ENCODE measurements around the gene SLC23A2.
A peak's percentile ranks its signal among the peaks of the same experiment; 100 is the strongest.
"Not testable (repeated sequence)": the region's sequence is repeated elsewhere in the genome, so short reads cannot be mapped to it uniquely, and the experiment has no call there.

SLC23A2 gene

GRCh38 chr20:4898282-4899244 is 102.7 kb downstream of the SLC23A2 start:
- no peak for DNase-seq

GRCh38 chr20:4897600-4897999 is 103.7 kb downstream of the SLC23A2 start:
- DNase-seq, result no peak

GRCh38 chr20:4896971-4897497 is 104.3 kb downstream of the SLC23A2 start:
- DNase-seq, result no peak

- DNase-seq, result no peak
Observed at GRCh38 chr20:4896119-4896702, 105.1 kb downstream of the SLC23A2 start.

- DNase-seq, result no peak
Observed at GRCh38 chr20:4894981-4895381, 106.3 kb downstream of the SLC23A2 start.

GRCh38 chr20:4894409-4894808 is 106.9 kb downstream of the SLC23A2 start:
- DNase-seq, result no peak

- no peak for DNase-seq
Observed at GRCh38 chr20:4893709-4894108, 107.6 kb downstream of the SLC23A2 start.

- DNase-seq, result no peak
Observed at GRCh38 chr20:4891997-4892396, 109.3 kb downstream of the SLC23A2 start.

- DNase-seq, result no peak
Observed at GRCh38 chr20:4891190-4891763, 110.0 kb downstream of the SLC23A2 start.

- DNase-seq, result no peak
Observed at GRCh38 chr20:4889446-4889845, 111.9 kb downstream of the SLC23A2 start.

- DNase-seq, result no peak
Observed at GRCh38 chr20:4887586-4887985, 113.7 kb downstream of the SLC23A2 start.

- DNase-seq, result no peak
Observed at GRCh38 chr20:4886771-4887527, 114.4 kb downstream of the SLC23A2 start.

- no peak for DNase-seq
Observed at GRCh38 chr20:4885877-4886276, 115.4 kb downstream of the SLC23A2 start.

GRCh38 chr20:4883546-4883945 is 117.8 kb downstream of the SLC23A2 start:
- no peak for DNase-seq

GRCh38 chr20:4883051-4883450 is 118.3 kb downstream of the SLC23A2 start:
- no peak for DNase-seq

GRCh38 chr20:4881006-4881730 is 120.1 kb downstream of the SLC23A2 start:
- no peak for DNase-seq

- DNase-seq, result no peak
Observed at GRCh38 chr20:4880051-4880450, 121.3 kb downstream of the SLC23A2 start.

GRCh38 chr20:4878099-4878498 is 123.2 kb downstream of the SLC23A2 start:
- not testable (repeated sequence) for DNase-seq

GRCh38 chr20:4876731-4877130 is 124.6 kb downstream of the SLC23A2 start:
- DNase-seq, result no peak

- DNase-seq, result no peak
Observed at GRCh38 chr20:4876301-4876700, 125.0 kb downstream of the SLC23A2 start.

- DNase-seq, result peak in 1 of 2 experiments; percentile 57
Observed at GRCh38 chr20:4875578-4876067, 125.7 kb downstream of the SLC23A2 start.

GRCh38 chr20:4873396-4873795 is 127.9 kb downstream of the SLC23A2 start:
- DNase-seq, result no peak
